T-helper 1 cell treated with Interleukin-12 subunit alpha and Interleukin-12 subunit beta and Interleukin-4 antibody, amounts not matched to agents 30 ng/mL and 1 ng/mL, for 36 hours (primary cell): ENCODE measurements around the gene PKP1. TPM values are rescaled to one million over a fixed set of nuclear protein-coding genes. Genes with fewer than 3 reads are reported as not detected.

Experiments used
- intact Hi-C: fragments of 100-400 bp; cut with micrococcal nuclease; formaldehyde crosslinking; loops from one replicate; pipeline ENCODE4 v1.15.1; 2024
- total RNA-seq: library from RNA; stranded (reverse); gene quantifications from 2 replicates; pipeline ENCODE4 v1.2.3, GENCODE V29; 2022

PKP1 gene
- total RNA-seq, 1 donor from 2014 or later = not detected

- intact Hi-C loops = no loop called here
Observed at GRCh38 chr1:201325678-201326060, 42.4 kb downstream of the PKP1 start.

GRCh38 chr1:201326710-201327109 is 43.4 kb downstream of the PKP1 start:
- intact Hi-C loops = no loop called here

DNA sequence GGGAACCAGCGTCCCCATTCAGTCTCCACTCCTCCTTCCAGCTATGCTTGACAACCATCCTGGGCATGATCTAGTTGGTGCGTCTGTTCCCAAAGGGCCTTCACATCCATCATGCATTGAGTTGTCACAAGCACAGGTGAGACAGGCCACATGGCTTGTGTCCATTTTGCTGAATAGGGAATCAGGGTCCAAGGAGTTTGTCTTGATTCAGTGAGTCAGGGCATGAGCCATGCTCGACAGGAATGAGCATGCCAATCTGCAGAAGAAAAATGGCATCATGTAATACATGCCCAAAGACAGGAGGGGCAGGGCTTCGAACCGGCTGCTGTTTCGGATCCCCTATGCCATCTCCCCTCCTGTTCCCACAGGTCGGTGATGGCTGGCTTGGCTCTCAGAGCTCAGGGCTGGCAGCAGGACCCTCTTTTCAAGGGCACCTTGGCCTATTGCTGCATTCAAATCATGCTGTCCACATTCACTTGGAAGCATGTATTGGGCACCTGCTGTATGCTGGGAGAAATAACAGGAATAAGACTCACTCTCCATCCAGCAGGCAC is 44.5 kb downstream of the PKP1 start:
- intact Hi-C loops = no loop called here

DNA sequence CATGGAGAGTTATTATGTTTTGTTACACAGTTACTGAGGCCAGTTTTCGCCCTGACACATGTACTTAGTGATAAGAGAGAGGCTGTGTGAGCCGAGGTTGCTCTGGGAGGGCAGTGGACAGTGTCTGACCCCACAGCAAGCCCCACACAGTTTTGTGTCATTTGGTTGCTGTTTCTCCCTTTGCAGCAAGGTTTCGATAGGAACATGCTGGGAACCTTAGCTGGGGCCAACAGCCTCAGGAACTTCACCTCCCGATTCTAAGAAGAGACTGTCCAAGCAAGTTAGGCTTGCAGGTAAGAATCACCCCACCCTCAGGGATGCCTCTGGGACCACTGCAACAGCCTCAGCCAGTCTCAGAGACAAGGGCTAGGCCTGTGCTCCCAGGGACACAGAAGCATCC is 45.3 kb downstream of the PKP1 start:
- intact Hi-C loops = no loop called here

- intact Hi-C loops = no loop called here
Observed at GRCh38 chr1:201329286-201329685, 46.0 kb downstream of the PKP1 start.

GRCh38 chr1:201329801-201330200 is 46.5 kb downstream of the PKP1 start:
- intact Hi-C loops = no loop called here

DNA sequence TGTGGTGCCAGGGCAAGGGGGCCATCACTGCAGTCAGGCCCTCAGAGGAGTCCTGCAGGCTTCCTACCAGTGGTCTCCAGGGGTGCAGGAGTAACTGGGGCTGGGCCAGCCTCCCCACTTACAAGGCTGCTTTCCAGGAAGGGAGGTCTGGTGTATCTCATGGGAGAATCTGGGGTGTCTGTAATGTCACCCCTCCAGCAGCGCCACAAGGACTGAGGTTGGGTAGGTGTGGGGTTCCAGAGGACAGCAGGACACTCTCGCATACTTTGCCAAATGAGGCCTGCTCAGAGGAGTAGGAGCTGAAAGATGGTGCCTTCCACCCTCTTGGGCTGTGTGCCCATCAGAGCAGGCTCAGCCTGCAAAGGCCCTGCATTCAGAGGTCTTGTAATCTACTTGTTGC is 47.2 kb downstream of the PKP1 start:
- intact Hi-C loops = no loop called here

- intact Hi-C loops = no loop called here
Observed at GRCh38 chr1:201331166-201331565, 47.9 kb downstream of the PKP1 start.

- intact Hi-C loops = no loop called here
Observed at GRCh38 chr1:201332021-201332420, 48.7 kb downstream of the PKP1 start.

DNA sequence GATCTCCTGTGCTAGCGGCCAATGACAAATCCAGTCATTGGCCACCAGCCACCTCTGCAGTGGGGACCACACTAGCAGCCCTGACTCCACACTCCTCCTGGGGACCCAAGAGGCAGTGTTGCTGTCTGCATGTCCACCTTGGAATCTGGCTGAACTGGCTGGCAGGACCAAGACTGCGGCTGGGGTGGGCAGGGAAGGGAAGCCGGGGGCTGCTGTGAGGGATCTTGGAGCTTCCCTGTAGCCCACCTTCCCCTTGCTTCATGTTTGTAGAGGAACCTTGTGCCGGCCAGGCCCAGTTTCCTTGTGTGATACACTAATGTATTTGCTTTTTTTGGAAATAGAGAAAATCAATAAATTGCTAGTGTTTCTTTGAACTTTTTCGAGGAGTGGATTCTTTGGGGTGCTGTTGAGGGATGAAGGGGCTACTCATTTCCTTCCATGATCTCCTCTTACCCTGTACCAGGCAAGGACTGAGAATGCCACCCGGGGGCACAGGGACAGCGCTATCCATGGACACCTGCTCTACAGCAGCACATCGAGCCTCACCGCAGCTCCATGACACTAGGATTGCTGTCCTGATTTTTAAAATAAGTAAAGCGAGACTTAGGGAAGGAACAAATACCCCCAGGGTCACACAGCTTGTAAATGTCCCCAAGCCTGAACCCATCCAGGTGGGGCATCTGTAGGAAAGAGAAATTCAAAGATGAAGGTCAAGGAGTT is 49.5 kb downstream of the PKP1 start:
- intact Hi-C loops = no loop called here

DNA sequence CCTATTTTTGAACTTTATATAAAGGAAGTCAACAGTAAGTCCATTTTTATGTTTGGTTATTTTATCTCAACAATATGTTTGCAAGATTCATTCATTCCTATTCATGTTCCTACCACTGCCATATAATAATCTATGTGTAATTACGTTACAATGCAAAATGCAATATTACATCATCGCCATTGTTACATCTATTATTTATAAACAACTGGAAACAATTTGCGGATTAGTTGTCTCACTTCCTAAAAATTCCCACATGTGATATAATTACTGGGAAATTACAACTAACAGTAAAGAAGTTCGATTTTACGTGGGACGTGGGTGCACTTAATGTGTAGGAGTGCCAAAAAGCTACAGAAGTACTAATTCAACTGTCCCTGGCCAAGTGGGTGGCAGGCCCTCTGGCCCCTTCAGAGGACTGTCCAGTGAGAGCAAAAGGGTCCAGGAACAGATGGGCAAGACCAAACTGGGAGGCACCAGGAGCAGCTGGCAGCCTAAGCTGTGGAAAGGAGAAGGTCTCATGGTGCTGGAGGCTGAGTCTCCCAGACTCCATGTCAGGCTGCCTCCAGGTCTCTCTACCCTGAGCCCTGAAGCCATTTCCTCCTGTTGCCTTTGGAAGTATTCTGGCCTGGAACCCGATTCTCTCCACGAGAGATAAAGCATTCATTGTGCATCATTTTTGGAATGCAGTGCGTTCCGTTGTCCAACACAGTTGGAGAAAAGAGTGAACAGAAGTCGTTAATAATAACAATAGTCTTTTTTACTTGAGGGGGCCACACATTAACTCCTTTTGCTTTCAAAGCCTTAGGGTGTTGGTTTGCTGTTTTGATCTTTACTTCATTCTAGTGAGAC is 51.2 kb downstream of the PKP1 start:
- intact Hi-C loops = no loop called here

DNA sequence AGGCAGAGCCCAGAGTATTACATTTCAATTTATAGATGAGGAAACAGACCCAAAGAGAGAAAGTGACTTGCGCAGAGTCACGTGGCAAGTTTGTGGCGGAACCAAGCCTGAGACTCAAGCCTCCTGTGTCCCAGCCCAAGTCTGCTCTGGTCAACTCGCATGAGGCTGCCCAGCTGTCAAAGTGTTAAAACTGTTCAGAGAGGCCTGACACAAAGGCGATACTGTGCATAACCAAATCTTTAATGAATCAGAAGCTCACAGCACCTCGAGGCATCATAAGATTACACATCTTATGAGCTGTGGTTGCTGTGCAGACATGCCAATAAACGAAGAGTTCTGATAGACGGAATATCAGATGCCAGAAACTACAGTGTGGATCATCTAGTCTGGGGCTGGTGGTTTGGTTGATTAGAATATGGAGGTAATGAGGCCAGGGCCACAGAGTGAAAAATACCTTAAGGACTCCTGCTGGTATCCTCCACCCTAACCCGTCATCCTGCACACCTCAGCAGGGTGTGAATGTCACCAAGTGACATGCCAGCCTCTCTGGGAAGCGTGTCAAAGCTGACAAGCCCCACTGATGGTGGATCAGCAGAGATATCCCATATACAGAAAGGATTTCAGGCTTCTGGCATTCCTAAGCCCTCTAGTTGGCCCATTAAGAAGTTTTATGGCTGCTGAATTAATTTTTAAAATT is 52.0 kb downstream of the PKP1 start:
- intact Hi-C loops = no loop called here

GRCh38 chr1:201335901-201336300 is 52.6 kb downstream of the PKP1 start:
- intact Hi-C loops = no loop called here

GRCh38 chr1:201336711-201337450 is 53.6 kb downstream of the PKP1 start:
- intact Hi-C loops = no loop called here

- intact Hi-C loops = no loop called here
Observed at GRCh38 chr1:201341377-201341776, 58.1 kb downstream of the PKP1 start.

GRCh38 chr1:201344206-201345080 is 61.1 kb downstream of the PKP1 start:
- intact Hi-C loops = no loop called here

DNA sequence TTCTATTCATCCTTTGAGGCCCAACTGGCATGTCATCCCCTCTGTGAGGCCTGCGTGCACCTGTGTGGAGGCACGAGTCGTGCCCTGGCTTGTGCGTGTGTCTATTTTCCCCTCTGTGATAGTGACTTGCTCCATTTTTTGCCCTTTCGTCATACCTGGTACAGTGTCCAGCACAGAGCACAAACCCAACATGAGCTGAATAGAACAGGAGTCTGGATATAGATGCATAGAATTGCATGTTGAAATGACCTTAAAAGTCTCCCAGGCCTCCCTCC is 61.7 kb downstream of the PKP1 start:
- intact Hi-C loops = no loop called here

GRCh38 chr1:201346337-201346939 is 63.1 kb downstream of the PKP1 start:
- intact Hi-C loops = loop anchor here (1.0 kb wide), 1 partner anchor 92 kb away; no protein-coding TSS in a partner anchor

- intact Hi-C loops = loop anchor here (1.0 kb wide), 1 partner anchor 93 kb away; no protein-coding TSS in a partner anchor
Observed at GRCh38 chr1:201346987-201347386, 63.7 kb downstream of the PKP1 start.
